GM18499 (cell line): Measurements from ENCODE around the gene ADGRG3.

Experiments used
- ATAC-seq: cut with Tn5 transposase; IDR thresholded peaks from one replicate; pipeline ENCODE4 v1.9.1; 2021; ENCODE audit warnings: moderate number of reproducible peaks; ENCODE audit not compliant: insufficient read depth, unreplicated experiment

ADGRG3 gene

GRCh38 chr16:57732037-57732436 is 63.9 kb downstream of the ADGRG3 start:
- ATAC-seq, result no peak

- no peak for ATAC-seq
These were observed 64.6 kb downstream of the ADGRG3 start for GRCh38 chr16:57732714-57733113.

- no peak for ATAC-seq
These were observed 66.3 kb downstream of the ADGRG3 start for GRCh38 chr16:57734308-57734924.

GRCh38 chr16:57734925-57735754 is 67.0 kb downstream of the ADGRG3 start:
- ATAC-seq, result peak; percentile 87

GRCh38 chr16:57735755-57736418 is 67.8 kb downstream of the ADGRG3 start, which contains the start of gene KATNB1:
TSS of gene KATNB1 (plus strand) at chr16:57735770. CDS start at chr16:57737244, 1,474 bp downstream.
- ATAC-seq, result no peak

- ATAC-seq, result no peak
These were observed 68.6 kb downstream of the ADGRG3 start for GRCh38 chr16:57736419-57737351.

GRCh38 chr16:57738844-57739243 is 70.7 kb downstream of the ADGRG3 start:
- ATAC-seq, result no peak
